ENCODE measurements around the gene QKI.
"Not testable (repeated sequence)": the region's sequence is repeated elsewhere in the genome, so short reads cannot be mapped to it uniquely, and the experiment has no call there.

The QKI gene

GRCh38 chr6:163414117-163414945, at the start of gene QKI:
TSS of gene QKI (plus strand) at chr6:163414718. CDS start at chr6:163415194, 476 bp downstream.
- peak; percentile 85 for DNase-seq

- DNase-seq: no peak
Observed at GRCh38 chr6:163366288-163366687, 48.2 kb upstream of the QKI start.

GRCh38 chr6:163367497-163368183, 46.9 kb upstream of the QKI start:
- no peak for DNase-seq

GRCh38 chr6:163369141-163369540, 45.4 kb upstream of the QKI start:
- DNase-seq: no peak

GRCh38 chr6:163369628-163370365, 44.7 kb upstream of the QKI start:
- DNase-seq: no peak

- no peak for DNase-seq
Observed at GRCh38 chr6:163370464-163371117, 43.9 kb upstream of the QKI start.

- DNase-seq: no peak
Observed at GRCh38 chr6:163371129-163371528, 43.4 kb upstream of the QKI start.

GRCh38 chr6:163373240-163373639, 41.3 kb upstream of the QKI start:
- DNase-seq: no peak

GRCh38 chr6:163375361-163375760, 39.2 kb upstream of the QKI start:
- DNase-seq: no peak

GRCh38 chr6:163376187-163376586, 38.3 kb upstream of the QKI start:
- DNase-seq: no peak

GRCh38 chr6:163377561-163377960, 37.0 kb upstream of the QKI start:
- no peak for DNase-seq

GRCh38 chr6:163380216-163380615, 34.3 kb upstream of the QKI start:
- no peak for DNase-seq

GRCh38 chr6:163381118-163381756, 33.3 kb upstream of the QKI start:
- no peak for DNase-seq

- DNase-seq: not testable (repeated sequence)
Observed at GRCh38 chr6:163383396-163383795, 31.1 kb upstream of the QKI start.

GRCh38 chr6:163383912-163384311, 30.6 kb upstream of the QKI start:
- DNase-seq: no peak

- no peak for DNase-seq
Observed at GRCh38 chr6:163384510-163384909, 30.0 kb upstream of the QKI start.

GRCh38 chr6:163385503-163385902, 29.0 kb upstream of the QKI start:
- not testable (repeated sequence) for DNase-seq

- no peak for DNase-seq
Observed at GRCh38 chr6:163386329-163386908, 28.1 kb upstream of the QKI start.

- DNase-seq: no peak
Observed at GRCh38 chr6:163387317-163387716, 27.2 kb upstream of the QKI start.

GRCh38 chr6:163389354-163389753, 25.2 kb upstream of the QKI start:
- DNase-seq: no peak

GRCh38 chr6:163390770-163391169, 23.7 kb upstream of the QKI start:
- DNase-seq: no peak

- no peak for DNase-seq
Observed at GRCh38 chr6:163391985-163392384, 22.5 kb upstream of the QKI start.
